ENCODE data around the gene NANOS3. TPM values are rescaled to one million over a fixed set of nuclear protein-coding genes. Genes with fewer than 3 reads are reported as not detected.

NANOS3 gene
- total and polyA plus RNA-seq, 2 experiments from 2014 or later: 2.7 TPM; not detected in 1

- DNase-seq: no peak
- peaks cover 5% of the 10 kb centered on the region; the same call in 1 of the 2 replicates for H3K4me1 ChIP-seq (ENCODE audit: insufficient read depth)
- no peaks in the 10 kb centered on the region for H3K9me3 ChIP-seq (ENCODE audit: low read depth)
- no peak overlapping the region for H3K27ac ChIP-seq
- H3K27me3 ChIP-seq (replicated peaks; ENCODE audit: insufficient read depth): no peaks in the 10 kb centered on the region
- H3F3A ChIP-seq (ENCODE audit: insufficient read depth): no peaks in the 10 kb centered on the region
- no peak overlapping the region for H3K9ac ChIP-seq
- H3K79me2 ChIP-seq (ENCODE audit: insufficient read depth): no peaks in the 10 kb centered on the region
- in situ Hi-C loops (cut with MboI): loop anchor here (10.0 to 25.0 kb wide), 3 partner anchors 157 to 449 kb away; partner anchors contain the start of gene MISP3
- H3K9me2 ChIP-seq (ENCODE audit: insufficient read depth): no peaks in the 10 kb centered on the region
- H3K36me3 ChIP-seq (ENCODE audit: low read depth): no peaks in the 10 kb centered on the region
- H3K4me3 ChIP-seq: no peak overlapping the region
- WGBS, 2 experiments (ENCODE audit: low coverage in 1 of 2, low lambda C conversion rate in 2 of 2, missing lambda C conversion rate in 2 of 2): 92 to 95% methylated on average over 16 of the region's 16 CpGs
- TF ChIP-seq EZH2 (IDR thresholded peaks at IDR 0.05; ENCODE audit: insufficient read depth, poor library complexity, severe bottlenecking): no peak
- no peak for TF ChIP-seq EZH2phosphoT487 (IDR thresholded peaks at IDR 0.05; ENCODE audit: insufficient read depth, low read depth)
- H3K4me2 ChIP-seq (ENCODE audit: unreplicated experiment): no peak overlapping the region
- H4K20me1 ChIP-seq (ENCODE audit: insufficient read depth): no peaks in the 10 kb centered on the region
- no peak overlapping the region for H2AFZ ChIP-seq
Measured at GRCh38 chr19:13888281-13888680, 11.3 kb downstream of the NANOS3 start.

DNA sequence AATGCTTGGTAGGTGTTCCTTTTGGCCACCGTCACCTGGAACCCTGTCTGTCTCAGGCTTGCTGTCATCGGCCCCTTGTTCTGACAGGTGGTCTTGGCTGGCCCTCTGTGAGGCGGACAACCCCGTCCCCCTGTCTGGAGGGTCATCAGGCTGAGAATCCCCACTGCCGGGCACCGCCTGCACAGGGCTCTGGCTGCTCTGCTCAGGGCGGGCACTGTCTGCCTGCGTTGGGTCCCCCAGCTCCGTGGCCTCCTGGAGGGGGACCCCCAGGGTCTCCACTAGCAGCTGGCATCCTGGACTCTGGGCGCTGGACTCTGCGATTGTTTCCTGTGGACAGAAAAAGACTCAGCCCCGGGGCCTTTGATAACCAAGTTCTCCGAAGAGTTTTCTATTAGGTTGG, 13.2 kb downstream of the NANOS3 start:
- no peaks in the 10 kb centered on the region for H3F3A ChIP-seq (ENCODE audit: insufficient read depth)
- H3K4me3 ChIP-seq: no peak overlapping the region
- no peak for DNase-seq
- H3K27ac ChIP-seq: no peak overlapping the region
- no peaks in the 10 kb centered on the region for H3K9me3 ChIP-seq (ENCODE audit: low read depth)
- in situ Hi-C loops (cut with MboI): loop anchor here (25.0 kb wide), 1 partner anchor 447 kb away; no protein-coding TSS in a partner anchor
- H2AFZ ChIP-seq: no peak overlapping the region
- H4K20me1 ChIP-seq (ENCODE audit: insufficient read depth): no peaks in the 10 kb centered on the region
- H3K27me3 ChIP-seq (replicated peaks; ENCODE audit: insufficient read depth): no peaks in the 10 kb centered on the region
- no peaks in the 10 kb centered on the region for H3K36me3 ChIP-seq (ENCODE audit: low read depth)
- no peak overlapping the region for H3K9ac ChIP-seq
- H3K79me2 ChIP-seq (ENCODE audit: insufficient read depth): no peaks in the 10 kb centered on the region
- H3K4me1 ChIP-seq (ENCODE audit: insufficient read depth): peaks cover 5% of the 10 kb centered on the region; the same call in 1 of the 2 replicates
- H3K9me2 ChIP-seq (ENCODE audit: insufficient read depth): no peaks in the 10 kb centered on the region
- no peak for TF ChIP-seq EZH2 (IDR thresholded peaks at IDR 0.05; ENCODE audit: insufficient read depth, poor library complexity, severe bottlenecking)
- no peak for TF ChIP-seq EZH2phosphoT487 (IDR thresholded peaks at IDR 0.05; ENCODE audit: insufficient read depth, low read depth)
- H3K4me2 ChIP-seq (ENCODE audit: unreplicated experiment): no peak overlapping the region
- 94 to 96% methylated on average over 13 of the region's 13 CpGs for WGBS, 2 experiments (ENCODE audit: low coverage in 1 of 2, low lambda C conversion rate in 2 of 2, missing lambda C conversion rate in 2 of 2)

DNA sequence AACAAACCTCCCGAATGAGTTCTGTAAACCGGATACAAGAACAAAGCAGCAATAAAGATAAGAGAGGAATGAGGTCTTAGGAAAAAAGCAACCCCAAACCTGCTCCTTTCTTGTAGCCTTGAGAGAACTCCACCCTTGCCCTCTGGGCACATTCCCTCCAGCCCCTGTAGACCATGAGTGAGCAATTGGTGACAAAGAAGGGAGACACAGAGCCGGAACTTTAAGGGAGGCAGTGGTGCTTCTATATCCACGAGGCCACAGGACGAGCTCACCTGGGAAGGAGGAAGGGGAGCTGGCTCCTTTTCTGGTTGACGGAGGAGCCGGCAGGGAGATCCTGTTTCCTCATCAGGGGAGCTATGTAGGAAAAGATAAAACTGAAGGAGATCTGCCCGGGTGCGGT, 15.9 kb downstream of the NANOS3 start:
- Histone ChIP-seq H3K4me1 (ENCODE audit: insufficient read depth) (no peaks in the 10 kb centered on the region), H3K27me3 (replicated peaks; ENCODE audit: insufficient read depth) (no peaks in the 10 kb centered on the region), H3K9me3 (ENCODE audit: low read depth) (no peaks in the 10 kb centered on the region), H3K4me3 (no peak overlapping the region), H3K9ac (no peak overlapping the region), H3K27ac (no peak overlapping the region), H3K79me2 (ENCODE audit: insufficient read depth) (no peaks in the 10 kb centered on the region), H4K20me1 (ENCODE audit: insufficient read depth) (no peaks in the 10 kb centered on the region), H2AFZ (no peak overlapping the region), H3K4me2 (ENCODE audit: unreplicated experiment) (no peak overlapping the region), H3K36me3 (ENCODE audit: low read depth) (no peaks in the 10 kb centered on the region), H3F3A (ENCODE audit: insufficient read depth) (no peaks in the 10 kb centered on the region), H3K9me2 (ENCODE audit: insufficient read depth) (no peaks in the 10 kb centered on the region)
- DNase-seq: no peak
- no peak for TF ChIP-seq EZH2 (IDR thresholded peaks at IDR 0.05; ENCODE audit: insufficient read depth, poor library complexity, severe bottlenecking)
- in situ Hi-C loops (cut with MboI): loop anchor here (25.0 kb wide), 1 partner anchor 444 kb away; no protein-coding TSS in a partner anchor
- WGBS, 2 experiments (ENCODE audit: low coverage in 1 of 2, low lambda C conversion rate in 2 of 2, missing lambda C conversion rate in 2 of 2): 90 to 94% methylated on average over 9 of the region's 9 CpGs

GRCh38 chr19:13894552-13894951, 17.6 kb downstream of the NANOS3 start:
- Histone ChIP-seq H3K9ac (no peak overlapping the region), H3K79me2 (ENCODE audit: insufficient read depth) (no peaks in the 10 kb centered on the region), H3F3A (ENCODE audit: insufficient read depth) (no peaks in the 10 kb centered on the region), H3K27ac (no peak overlapping the region), H4K20me1 (ENCODE audit: insufficient read depth) (no peaks in the 10 kb centered on the region), H3K9me2 (ENCODE audit: insufficient read depth) (no peaks in the 10 kb centered on the region), H3K4me3 (no peak overlapping the region), H3K4me1 (ENCODE audit: insufficient read depth) (no peaks in the 10 kb centered on the region), H3K36me3 (ENCODE audit: low read depth) (no peaks in the 10 kb centered on the region), H3K9me3 (ENCODE audit: low read depth) (no peaks in the 10 kb centered on the region), H3K4me2 (ENCODE audit: unreplicated experiment) (no peak overlapping the region), H3K27me3 (replicated peaks; ENCODE audit: insufficient read depth) (no peaks in the 10 kb centered on the region), H2AFZ (no peak overlapping the region)
- in situ Hi-C loops (cut with MboI): loop anchor here (25.0 kb wide), 1 partner anchor 443 kb away; no protein-coding TSS in a partner anchor
- no peak for TF ChIP-seq EZH2 (IDR thresholded peaks at IDR 0.05; ENCODE audit: insufficient read depth, poor library complexity, severe bottlenecking)
- TF ChIP-seq EZH2phosphoT487 (IDR thresholded peaks at IDR 0.05; ENCODE audit: insufficient read depth, low read depth): no peak
- 81% methylated on average over 5 of the region's 5 CpGs for WGBS, 2 experiments (ENCODE audit: low coverage in 1 of 2, low lambda C conversion rate in 2 of 2, missing lambda C conversion rate in 2 of 2)
- DNase-seq: no peak

- in situ Hi-C loops (cut with MboI): loop anchor here (25.0 kb wide), 1 partner anchor 441 kb away; no protein-coding TSS in a partner anchor
- no peak for DNase-seq
- 88 to 90% methylated on average over 2 of the region's 2 CpGs for WGBS, 2 experiments (ENCODE audit: low coverage in 1 of 2, low lambda C conversion rate in 2 of 2, missing lambda C conversion rate in 2 of 2)
- Histone ChIP-seq H2AFZ (no peak overlapping the region), H3K27ac (no peak overlapping the region), H3F3A (ENCODE audit: insufficient read depth) (no peaks in the 10 kb centered on the region), H3K9me3 (ENCODE audit: low read depth) (no peaks in the 10 kb centered on the region), H3K4me3 (no peak overlapping the region), H3K9ac (no peak overlapping the region), H3K4me1 (ENCODE audit: insufficient read depth) (no peaks in the 10 kb centered on the region), H3K36me3 (ENCODE audit: low read depth) (no peaks in the 10 kb centered on the region), H3K27me3 (replicated peaks; ENCODE audit: insufficient read depth) (no peaks in the 10 kb centered on the region), H3K4me2 (ENCODE audit: unreplicated experiment) (no peak overlapping the region), H3K79me2 (ENCODE audit: insufficient read depth) (no peaks in the 10 kb centered on the region), H4K20me1 (ENCODE audit: insufficient read depth) (no peaks in the 10 kb centered on the region), H3K9me2 (ENCODE audit: insufficient read depth) (no peaks in the 10 kb centered on the region)
- TF ChIP-seq EZH2phosphoT487 (IDR thresholded peaks at IDR 0.05; ENCODE audit: insufficient read depth, low read depth): no peak
- TF ChIP-seq EZH2 (IDR thresholded peaks at IDR 0.05; ENCODE audit: insufficient read depth, poor library complexity, severe bottlenecking): no peak
Measured at GRCh38 chr19:13896227-13896626, 19.3 kb downstream of the NANOS3 start.
